Head of caudate nucleus (tissue), 42 donors: ENCODE measurements around the gene TPBGL.

ENCODE experiments used
- DNase-seq, 42 donors: peaks; one replicate each; pipeline versions ENCODE4 v3.0.0 to v3.0.0-alpha.2; 2020 to 2021; ENCODE audit warnings: mixed read lengths in 7 of 42
- intact Hi-C: fragments of 100-400 bp; cut with DNase I; formaldehyde crosslinking; loops from one replicate; pipeline ENCODE4 v1.15.0; 2022

Gene TPBGL

GRCh38 chr11:75264971-75265370 lies 24.4 kb downstream of the TPBGL start:
- intact Hi-C loops, result no loop called here
- DNase-seq, result peak in 8 of 42 donors; percentile 5 to 34 (median 14)

- intact Hi-C loops, result no loop called here
- DNase-seq, result peak in 11 of 42 donors; percentile 9 to 37 (median 29)
Measured at GRCh38 chr11:75265851-75266531, 25.4 kb downstream of the TPBGL start.

GRCh38 chr11:75267171-75267970 lies 26.8 kb downstream of the TPBGL start:
- intact Hi-C loops, result no loop called here
- DNase-seq, result peak in 8 of 42 donors; percentile 6 to 29 (median 14)

- peak in 9 of 42 donors; percentile 4 to 23 (median 8) for DNase-seq
- intact Hi-C loops, result no loop called here
Measured at GRCh38 chr11:75268626-75269366, 28.2 kb downstream of the TPBGL start.

GRCh38 chr11:75269367-75269660 lies 28.7 kb downstream of the TPBGL start:
- intact Hi-C loops, result no loop called here
- DNase-seq, result peak in 4 of 42 donors; percentile 1 to 10 (median 4)

GRCh38 chr11:75269896-75270295 lies 29.3 kb downstream of the TPBGL start:
- intact Hi-C loops, result loop anchor here (10.0 kb wide), 1 partner anchor 265 kb away; no protein-coding TSS in a partner anchor
- peak in 8 of 42 donors; percentile 5 to 20 (median 8) for DNase-seq

- intact Hi-C loops, result loop anchor here (10.0 kb wide), 1 partner anchor 264 kb away; no protein-coding TSS in a partner anchor
- peak in 8 of 42 donors; percentile 2 to 18 (median 10) for DNase-seq
Measured at GRCh38 chr11:75270896-75271418, 30.4 kb downstream of the TPBGL start.

GRCh38 chr11:75271730-75272129 lies 31.2 kb downstream of the TPBGL start:
- intact Hi-C loops, result loop anchor here (10.0 kb wide), 1 partner anchor 263 kb away; no protein-coding TSS in a partner anchor
- DNase-seq, result peak in 3 of 42 donors; percentile 2 to 11 (median 2)

- intact Hi-C loops, result loop anchor here (10.0 kb wide), 1 partner anchor 262 kb away; no protein-coding TSS in a partner anchor
- peak in 4 of 42 donors; percentile 1 to 8 (median 5) for DNase-seq
Measured at GRCh38 chr11:75272391-75272790, 31.8 kb downstream of the TPBGL start.

- peak in 9 of 42 donors; percentile 2 to 32 (median 10) for DNase-seq
- intact Hi-C loops, result loop anchor here (10.0 kb wide), 1 partner anchor 262 kb away; no protein-coding TSS in a partner anchor
Measured at GRCh38 chr11:75272821-75273301, 32.3 kb downstream of the TPBGL start.

GRCh38 chr11:75273411-75274391 lies 33.1 kb downstream of the TPBGL start:
- intact Hi-C loops, result loop anchor here (10.0 kb wide), 1 partner anchor 261 kb away; no protein-coding TSS in a partner anchor
- DNase-seq, result peak in 9 of 42 donors; percentile 3 to 29 (median 13)

GRCh38 chr11:75274716-75275115 lies 34.1 kb downstream of the TPBGL start:
- intact Hi-C loops, result loop anchor here (10.0 kb wide), 1 partner anchor 260 kb away; no protein-coding TSS in a partner anchor
- peak in 2 of 42 donors; percentile 13 to 14 for DNase-seq

GRCh38 chr11:75275581-75275980 lies 35.0 kb downstream of the TPBGL start:
- intact Hi-C loops, result loop anchor here (10.0 kb wide), 1 partner anchor 259 kb away; no protein-coding TSS in a partner anchor
- DNase-seq, result peak in 25 of 42 donors; percentile 23 to 72 (median 46)

- intact Hi-C loops, result loop anchor here (10.0 kb wide), 1 partner anchor 259 kb away; no protein-coding TSS in a partner anchor
- DNase-seq, result peak in 3 of 42 donors; percentile 1 to 9 (median 4)
Measured at GRCh38 chr11:75276186-75276585, 35.6 kb downstream of the TPBGL start.

- intact Hi-C loops, result loop anchor here (10.0 kb wide), 1 partner anchor 258 kb away; no protein-coding TSS in a partner anchor
- peak in 12 of 42 donors; percentile 2 to 22 (median 10) for DNase-seq
Measured at GRCh38 chr11:75276686-75277085, 36.1 kb downstream of the TPBGL start.

- peak in 10 of 42 donors; percentile 1 to 27 (median 8) for DNase-seq
- intact Hi-C loops, result loop anchor here (10.0 kb wide), 1 partner anchor 257 kb away; no protein-coding TSS in a partner anchor
Measured at GRCh38 chr11:75277211-75277805, 36.7 kb downstream of the TPBGL start.
